GM19452 (cell line): ENCODE data around the gene MYL12B.
"Not testable (repeated sequence)": the region's sequence is repeated elsewhere in the genome, so short reads cannot be mapped to it uniquely, and the experiment has no call there.

Experiments used
- ATAC-seq: cut with Tn5 transposase; IDR thresholded peaks from one replicate; pipeline ENCODE4 v1.9.1; 2021; ENCODE audit not compliant: unreplicated experiment

The MYL12B gene

GRCh38 chr18:3294435-3295080 is 32.6 kb downstream of the MYL12B start:
- no peak for ATAC-seq

GRCh38 chr18:3297025-3297984 is 35.4 kb downstream of the MYL12B start:
- peak; percentile 99 for ATAC-seq

DNA sequence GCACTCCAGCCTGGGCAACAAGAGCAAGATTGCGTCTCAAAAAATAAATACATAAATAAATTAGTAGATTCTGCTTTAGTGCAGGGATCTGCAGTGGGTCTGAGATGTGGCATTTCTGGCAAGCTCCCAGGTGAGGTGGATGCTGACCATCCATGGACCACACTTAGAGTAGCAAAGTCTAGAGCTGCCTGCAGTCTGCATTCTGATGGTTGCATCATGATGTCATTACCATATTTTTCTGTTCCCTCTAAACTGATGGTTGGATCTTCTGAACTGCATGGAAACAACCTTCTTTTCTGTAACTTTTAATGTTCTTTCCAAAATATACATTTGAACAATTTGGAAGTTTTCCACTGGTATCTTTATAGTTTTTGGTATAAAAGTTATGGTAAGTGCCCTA is 42.9 kb downstream of the MYL12B start:
- no peak for ATAC-seq

DNA sequence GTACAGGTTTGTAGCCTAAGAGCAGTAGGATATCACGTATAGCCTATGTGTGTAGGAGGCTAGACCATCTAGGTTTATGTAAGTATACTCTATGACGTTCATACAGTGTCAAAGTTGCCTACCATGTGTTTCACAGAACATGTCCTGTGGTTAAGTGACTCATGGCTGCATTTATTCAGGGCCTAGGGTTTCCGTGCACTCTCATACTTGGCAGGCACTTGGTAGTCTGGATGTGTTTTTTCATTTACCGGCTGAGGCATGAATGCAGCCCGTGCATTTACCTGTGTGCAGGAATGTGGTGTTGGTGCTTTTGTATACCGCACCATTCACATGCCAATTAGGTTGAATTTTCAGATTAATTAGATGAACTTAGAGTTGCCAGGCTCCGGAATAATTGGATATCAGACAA is 43.4 kb downstream of the MYL12B start:
- peak; percentile 66 for ATAC-seq

GRCh38 chr18:3305933-3306332 is 44.0 kb downstream of the MYL12B start:
- no peak for ATAC-seq

- ATAC-seq = no peak
These were observed 44.5 kb downstream of the MYL12B start for GRCh38 chr18:3306391-3306790.

DNA sequence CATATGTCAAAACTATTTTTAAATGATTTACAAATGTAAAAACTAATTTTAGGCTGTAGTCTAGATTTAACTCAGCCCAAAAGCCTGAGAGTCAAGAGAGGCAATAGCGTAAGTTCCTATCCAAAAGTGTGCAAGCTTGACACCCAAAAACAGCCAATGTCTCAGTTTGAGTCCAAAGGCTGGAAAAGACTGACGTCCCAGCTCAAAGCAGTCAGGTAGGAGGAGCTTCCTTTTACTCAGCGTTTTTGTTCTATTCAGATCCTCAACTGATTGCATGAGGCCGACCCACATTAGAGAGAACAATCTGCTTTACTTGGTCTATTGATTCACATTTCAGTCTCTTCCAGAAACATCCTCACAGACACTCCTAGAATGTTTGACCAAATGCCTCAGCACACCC is 51.8 kb downstream of the MYL12B start:
- ATAC-seq = no peak

DNA sequence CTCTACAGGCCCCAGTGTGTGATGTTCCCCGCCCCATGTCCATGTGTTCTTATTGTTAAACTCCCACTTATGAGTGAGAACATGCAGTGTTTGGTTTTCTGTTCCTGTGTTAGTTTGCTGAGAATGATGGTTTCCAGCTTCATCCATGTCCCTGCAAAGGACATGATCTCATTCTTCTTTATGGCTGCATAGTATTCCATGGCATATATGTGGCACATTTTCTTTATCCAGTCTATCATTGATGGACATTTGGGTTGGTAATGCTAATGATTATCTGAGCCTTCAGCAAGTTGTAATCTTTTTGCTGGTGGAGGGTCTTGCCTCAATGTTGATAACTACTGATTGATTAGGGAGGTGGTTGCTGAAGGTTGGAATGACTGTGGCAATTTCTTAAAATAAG is 53.4 kb downstream of the MYL12B start:
- ATAC-seq = not testable (repeated sequence)

DNA sequence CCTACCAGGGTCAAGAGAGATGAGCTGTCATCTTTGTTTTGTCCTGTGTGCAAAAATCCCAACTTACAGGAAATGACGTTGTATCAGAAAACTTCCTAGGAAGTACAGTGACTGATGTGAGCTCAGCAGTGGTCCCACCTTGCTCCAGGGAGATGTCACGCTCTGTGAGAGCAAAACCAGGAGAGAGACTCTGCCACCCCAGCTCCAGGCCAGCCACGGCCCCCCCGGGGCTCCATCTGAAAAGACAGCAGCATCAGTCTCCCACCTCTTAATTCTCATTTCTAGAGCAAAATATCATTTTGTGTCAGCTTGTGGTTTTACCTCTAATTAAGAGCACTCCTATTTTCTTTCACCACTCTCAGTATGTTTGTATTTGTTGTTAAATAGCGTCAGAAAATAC is 57.5 kb downstream of the MYL12B start:
- ATAC-seq = no peak

DNA sequence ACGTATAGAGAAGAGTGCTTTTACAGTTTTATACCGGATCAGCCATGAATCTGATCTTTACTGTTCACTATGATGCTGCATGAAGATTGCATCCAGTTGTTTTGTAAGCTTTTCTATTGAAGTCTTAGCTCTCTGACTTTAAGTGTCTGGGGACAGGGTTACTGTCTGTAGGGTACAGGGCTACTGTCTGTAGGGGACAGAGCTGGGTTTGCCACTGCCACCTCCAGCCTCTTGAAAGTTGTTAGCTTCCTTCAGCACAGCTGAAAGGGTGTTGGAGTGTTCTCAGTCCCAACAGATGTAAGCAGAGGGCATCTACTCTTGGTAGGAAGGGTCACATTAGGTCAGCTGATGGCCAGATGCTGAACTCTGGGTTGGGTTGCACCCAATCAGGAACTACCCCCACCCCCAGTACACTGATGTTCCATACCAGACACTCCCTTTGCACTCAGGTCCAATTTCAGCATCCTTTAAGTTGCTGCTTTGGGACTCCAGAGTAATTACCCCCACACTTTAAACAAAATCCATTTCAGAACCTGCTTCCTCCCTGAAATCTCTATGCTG is 58.0 kb downstream of the MYL12B start:
- no peak for ATAC-seq

- ATAC-seq = no peak
These were observed 59.3 kb downstream of the MYL12B start for GRCh38 chr18:3321133-3321812.

DNA sequence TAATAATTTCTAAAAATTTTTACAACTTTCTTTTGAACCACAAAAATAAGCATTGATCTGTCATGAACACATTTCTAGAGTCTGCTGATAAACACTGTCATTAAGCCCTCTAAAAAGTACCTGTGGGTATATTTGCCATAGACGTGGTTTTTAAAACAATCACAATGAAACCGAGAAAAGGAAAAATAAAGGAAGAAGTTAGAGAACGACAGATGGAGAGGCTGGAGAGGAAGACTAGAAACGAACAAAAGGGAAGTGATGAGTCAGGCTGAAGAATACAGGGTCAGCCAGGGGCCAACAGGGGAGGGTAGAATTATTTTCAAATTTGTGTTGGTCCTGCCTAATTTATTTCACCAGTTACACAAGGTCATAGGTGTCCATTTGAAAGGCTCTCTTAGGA is 62.0 kb downstream of the MYL12B start:
- no peak for ATAC-seq
